ENCODE measurements around the gene ROR2.

DNA sequence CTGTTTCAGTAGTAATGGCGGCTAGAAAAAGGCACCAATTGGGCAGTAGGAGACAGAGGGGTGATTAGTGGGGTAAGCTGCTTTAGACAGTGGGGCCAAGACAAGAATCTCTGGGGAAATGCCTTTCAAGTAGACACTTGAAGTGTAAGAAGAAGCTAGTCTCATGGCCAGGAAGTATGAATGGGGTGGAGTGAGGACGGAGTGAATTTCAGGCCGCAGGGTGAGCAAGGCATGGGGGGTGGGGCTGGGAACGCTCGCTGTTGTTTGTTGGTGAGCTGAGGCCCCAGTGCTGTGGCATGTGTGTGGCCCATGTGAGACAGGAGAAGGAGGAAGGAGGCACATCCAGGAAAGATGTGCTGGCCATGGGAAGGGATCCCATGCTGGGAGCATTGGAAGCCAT, 377.2 kb downstream of the ROR2 start:
- TF ChIP-seq, protein P1, sequence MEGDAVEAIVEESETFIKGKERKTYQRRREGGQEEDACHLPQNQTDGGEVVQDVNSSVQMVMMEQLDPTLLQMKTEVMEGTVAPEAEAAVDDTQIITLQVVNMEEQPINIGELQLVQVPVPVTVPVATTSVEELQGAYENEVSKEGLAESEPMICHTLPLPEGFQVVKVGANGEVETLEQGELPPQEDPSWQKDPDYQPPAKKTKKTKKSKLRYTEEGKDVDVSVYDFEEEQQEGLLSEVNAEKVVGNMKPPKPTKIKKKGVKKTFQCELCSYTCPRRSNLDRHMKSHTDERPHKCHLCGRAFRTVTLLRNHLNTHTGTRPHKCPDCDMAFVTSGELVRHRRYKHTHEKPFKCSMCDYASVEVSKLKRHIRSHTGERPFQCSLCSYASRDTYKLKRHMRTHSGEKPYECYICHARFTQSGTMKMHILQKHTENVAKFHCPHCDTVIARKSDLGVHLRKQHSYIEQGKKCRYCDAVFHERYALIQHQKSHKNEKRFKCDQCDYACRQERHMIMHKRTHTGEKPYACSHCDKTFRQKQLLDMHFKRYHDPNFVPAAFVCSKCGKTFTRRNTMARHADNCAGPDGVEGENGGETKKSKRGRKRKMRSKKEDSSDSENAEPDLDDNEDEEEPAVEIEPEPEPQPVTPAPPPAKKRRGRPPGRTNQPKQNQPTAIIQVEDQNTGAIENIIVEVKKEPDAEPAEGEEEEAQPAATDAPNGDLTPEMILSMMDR (IDR thresholded peaks at IDR 0.05), result no peak
- no peak for TF ChIP-seq POLR2A (IDR thresholded peaks at IDR 0.05)
